Activated naive CD4-positive, alpha-beta T cell (primary cell): ENCODE data around the gene CPNE8.

Source experiments
- DNase-seq, 4 experiments: peaks; one replicate each; lab custom pipeline; 2025; lab: John Stamatoyannopoulos, UW

The CPNE8 gene

GRCh38 chr12:38905480-38906351 lies at the start of gene CPNE8:
CPNE8 (minus strand) TSS chr12:38905591; CDS start chr12:38905534, 57 bp downstream.
- DNase-seq, result peak in 1 of 4 experiments; percentile 12

DNA sequence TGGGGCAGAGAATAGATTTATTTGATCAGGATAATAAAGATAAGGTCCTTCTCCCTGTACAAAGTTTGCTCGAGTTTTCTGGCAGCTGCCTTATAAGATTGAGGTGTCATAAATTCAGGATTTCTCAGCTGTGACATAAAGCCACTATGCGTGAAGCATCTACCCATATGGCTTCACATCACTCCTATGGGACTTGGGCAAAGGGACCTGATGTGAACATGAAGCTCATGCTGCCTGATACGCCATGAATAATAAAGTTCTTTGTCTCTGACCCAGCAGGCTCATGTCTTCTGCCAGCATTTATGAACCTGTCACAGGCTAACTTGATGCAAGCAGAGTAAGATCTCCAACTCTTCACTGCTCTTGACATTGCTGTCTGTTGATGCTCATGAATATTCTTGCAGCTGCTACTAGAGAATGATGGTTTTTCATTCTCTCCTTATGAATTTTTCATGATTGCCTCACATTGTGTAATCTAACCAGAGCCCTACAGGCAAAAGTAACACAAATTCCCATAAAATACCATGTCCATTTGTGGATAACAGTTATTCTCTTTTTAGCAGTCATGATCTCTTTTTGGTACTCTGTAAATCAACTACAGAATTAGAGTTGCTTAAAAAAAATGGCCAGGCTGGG lies 49.0 kb upstream of the CPNE8 start:
- DNase-seq, result no peak

- no peak for DNase-seq
Observed at GRCh38 chr12:38949363-38949762, 44.0 kb upstream of the CPNE8 start.

GRCh38 chr12:38934686-38935085 lies 29.3 kb upstream of the CPNE8 start:
- DNase-seq, result no peak

GRCh38 chr12:38934078-38934584 lies 28.7 kb upstream of the CPNE8 start:
- no peak for DNase-seq

DNA sequence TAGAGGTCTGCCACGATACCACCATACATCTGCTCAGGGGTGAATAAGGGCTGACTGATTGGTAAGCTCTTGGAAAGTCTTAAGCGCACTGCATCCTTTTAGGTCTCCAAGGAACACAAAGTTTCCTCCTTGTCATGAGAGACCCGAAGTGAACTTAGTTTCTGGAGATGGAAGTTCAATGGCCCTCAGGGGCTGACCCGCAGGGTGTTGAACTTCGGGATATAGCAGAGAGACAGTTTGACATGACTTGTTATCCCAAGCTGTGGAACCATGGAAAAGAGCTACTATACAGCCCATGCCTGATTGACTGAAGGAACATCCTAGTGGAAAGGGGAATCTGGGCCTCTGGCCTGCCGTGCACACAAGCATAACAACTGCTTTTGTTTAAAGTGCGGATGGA lies 26.9 kb upstream of the CPNE8 start:
- DNase-seq, result no peak

DNA sequence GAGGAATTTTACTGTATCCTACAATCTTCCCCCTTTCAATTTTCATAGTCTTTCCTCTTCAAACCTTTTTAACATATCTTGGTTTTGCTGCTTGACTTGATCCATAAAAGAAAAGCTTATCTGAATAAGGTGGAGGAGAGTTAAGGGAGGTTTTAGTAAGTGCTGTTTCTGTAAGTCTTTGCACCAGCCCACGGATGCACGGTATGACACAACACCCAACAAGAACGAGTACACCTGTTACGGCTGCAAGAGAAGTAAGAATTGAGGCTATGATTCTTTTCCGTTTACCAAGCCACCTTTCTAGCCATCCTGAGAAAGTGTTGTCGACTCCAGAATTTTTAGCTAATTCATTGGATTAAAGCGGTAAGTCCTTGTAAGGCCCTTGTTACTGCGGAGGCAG lies 26.1 kb upstream of the CPNE8 start:
- DNase-seq, result no peak

DNA sequence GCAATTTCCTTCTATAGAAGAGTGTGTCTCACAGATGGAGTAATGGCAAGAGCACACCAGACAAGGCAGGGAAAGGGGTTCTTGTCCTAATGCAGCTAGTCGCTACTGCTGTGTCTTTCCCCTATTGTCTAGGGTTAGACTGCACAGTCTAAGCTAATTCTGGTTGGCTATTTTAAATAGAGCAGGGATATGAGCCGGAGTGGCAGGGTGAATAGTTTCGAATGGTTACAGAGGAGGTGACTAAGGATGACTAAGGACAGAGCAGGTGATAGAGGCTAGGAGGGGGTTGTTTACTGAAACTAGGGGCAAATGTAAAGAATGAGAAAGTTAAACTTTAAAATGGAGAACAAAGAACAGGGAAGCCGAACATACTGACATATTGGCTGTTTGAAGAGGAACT lies 25.6 kb upstream of the CPNE8 start:
- no peak for DNase-seq

- no peak for DNase-seq
Observed at GRCh38 chr12:38926501-38926900, 21.1 kb upstream of the CPNE8 start.

- DNase-seq, result no peak
Observed at GRCh38 chr12:38921025-38921677, 15.8 kb upstream of the CPNE8 start.

GRCh38 chr12:38919191-38919590 lies 13.8 kb upstream of the CPNE8 start:
- no peak for DNase-seq

- DNase-seq, result no peak
Observed at GRCh38 chr12:38915429-38916182, 10.2 kb upstream of the CPNE8 start.

GRCh38 chr12:38912116-38912515 lies 6.7 kb upstream of the CPNE8 start:
- no peak for DNase-seq

- no peak for DNase-seq
Observed at GRCh38 chr12:38911611-38912010, 6.2 kb upstream of the CPNE8 start.

DNA sequence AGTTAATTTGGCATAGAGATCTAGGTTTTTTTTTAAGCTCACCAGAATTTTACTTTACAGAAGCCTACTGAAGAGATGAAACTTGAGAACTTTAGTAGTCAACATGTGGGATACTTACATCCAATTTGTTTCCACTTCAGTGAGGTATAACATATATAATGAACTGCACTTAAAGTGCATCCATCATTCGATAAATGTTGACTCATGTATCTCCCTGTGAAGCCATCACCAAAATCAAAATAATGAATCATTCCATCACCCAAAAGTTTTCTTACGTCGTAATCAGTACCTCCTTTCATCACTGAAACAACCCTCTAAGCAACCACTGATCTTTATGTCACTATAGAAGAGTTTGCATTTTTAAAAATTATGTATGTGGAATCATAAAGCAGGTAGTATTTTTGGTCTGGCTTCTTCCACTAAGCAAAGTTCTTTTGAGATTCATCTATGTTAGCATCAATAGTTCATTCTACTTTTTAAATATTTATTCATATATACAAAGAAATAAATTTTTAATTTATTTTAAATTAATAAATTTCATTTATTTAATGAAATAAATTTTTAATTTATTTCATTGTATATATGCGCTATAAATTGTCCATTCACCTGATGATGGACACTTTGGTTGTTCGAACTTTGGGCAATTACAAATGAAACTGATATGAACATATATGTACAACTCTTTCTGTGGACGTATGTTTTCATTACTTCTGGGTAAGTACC lies 2.0 kb upstream of the CPNE8 start:
- no peak for DNase-seq

DNA sequence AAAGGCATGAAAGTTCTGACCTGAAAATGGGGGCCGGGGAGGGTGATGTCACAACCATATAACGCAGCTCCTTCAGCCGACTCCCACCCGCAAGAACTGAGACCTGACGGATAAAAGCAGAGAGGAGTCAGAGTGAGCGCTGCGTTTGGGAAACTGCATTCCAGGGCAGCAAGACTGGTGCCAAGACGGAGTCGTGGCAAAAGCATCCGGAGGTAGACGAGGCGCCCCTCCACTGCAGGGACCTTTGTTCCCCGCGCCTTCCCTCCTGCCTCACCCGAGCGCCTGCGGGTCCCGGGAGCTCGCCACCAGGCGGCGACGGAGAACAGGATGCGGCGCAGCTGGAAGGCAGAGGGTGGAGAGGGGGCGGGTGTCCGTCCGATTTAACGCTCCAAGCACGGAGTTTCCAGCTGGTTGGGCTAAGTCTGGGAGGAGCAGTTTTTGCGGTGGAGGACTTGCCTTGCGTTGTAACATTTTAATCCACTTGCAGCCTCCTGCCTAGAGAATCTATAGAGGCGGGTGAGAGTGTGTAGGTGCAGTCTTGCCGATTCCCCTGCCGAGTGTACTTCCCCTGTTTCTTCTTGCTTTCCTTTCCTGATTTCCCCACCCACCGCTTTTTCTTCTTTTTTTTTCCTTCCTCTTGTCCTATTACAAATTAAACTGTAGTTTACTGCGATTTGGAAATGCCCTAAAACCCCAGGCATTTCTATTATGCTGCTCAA lies 1.2 kb upstream of the CPNE8 start:
- peak; percentile 10 to 46 (median 24) for DNase-seq

DNA sequence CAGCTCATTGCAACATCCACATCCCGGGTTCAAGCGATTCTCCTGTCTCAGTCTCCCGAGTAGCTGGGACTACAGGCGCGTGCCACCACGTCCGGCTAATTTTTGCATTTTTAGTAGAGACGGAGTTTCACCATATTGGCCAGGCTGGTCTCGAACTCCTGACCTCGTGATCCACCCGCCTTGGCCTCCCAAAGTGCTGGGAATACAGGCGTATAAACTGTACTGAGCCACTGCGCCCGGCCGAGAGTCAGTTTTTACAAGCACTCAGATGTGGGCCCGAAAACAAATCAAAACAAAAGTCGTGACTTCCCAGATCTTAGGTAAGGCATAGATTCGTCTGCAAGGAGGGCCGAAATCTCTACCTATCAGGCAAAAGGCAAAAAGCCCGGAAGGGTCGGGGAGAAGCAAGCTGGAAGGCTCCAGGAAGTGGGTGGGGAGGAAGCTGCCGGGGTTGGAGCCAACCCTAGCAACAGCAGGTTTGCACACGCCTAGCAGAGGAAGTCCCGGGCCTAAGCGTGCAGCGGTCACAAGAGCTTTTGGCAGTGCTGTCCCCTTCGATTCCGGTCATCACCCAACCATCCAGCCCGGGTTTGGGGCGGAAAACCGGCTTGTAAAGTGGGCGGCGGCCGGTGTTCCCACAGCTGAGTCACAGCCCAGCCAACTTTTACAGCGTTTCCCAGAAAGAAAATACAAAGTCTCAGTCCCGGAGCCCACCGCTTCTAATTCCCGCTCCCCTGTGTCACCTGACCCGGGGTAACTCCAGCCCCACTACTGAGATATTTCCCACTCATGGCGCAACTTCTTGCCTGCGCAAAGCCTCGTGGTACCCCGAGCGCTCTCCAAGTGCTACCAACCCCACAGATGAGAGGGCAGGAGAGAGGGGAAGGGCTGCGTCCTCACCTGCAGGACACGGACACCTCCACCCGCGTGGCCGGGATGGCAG lies 583 bp downstream of the CPNE8 start:
- peak in 1 of 4 experiments; percentile 4 for DNase-seq

GRCh38 chr12:38903596-38903995 lies 1.8 kb downstream of the CPNE8 start:
- no peak for DNase-seq

- DNase-seq, result no peak
Observed at GRCh38 chr12:38898001-38898684, 7.2 kb downstream of the CPNE8 start.
